ENCODE data around the gene POLR1B.
"Not testable (repeated sequence)": the region's sequence is repeated elsewhere in the genome, so short reads cannot be mapped to it uniquely, and the experiment has no call there.

Gene POLR1B

GRCh38 chr2:112597537-112598322, 55.5 kb downstream of the POLR1B start:
- in situ Hi-C loops (cut with MboI; ENCODE audit: low sequenced_read_pairs) = no loop called here

- in situ Hi-C loops (cut with MboI; ENCODE audit: low sequenced_read_pairs) = no loop called here
These were observed 58.4 kb downstream of the POLR1B start for GRCh38 chr2:112600634-112601033.

- in situ Hi-C loops (cut with MboI; ENCODE audit: low sequenced_read_pairs) = no loop called here
These were observed 59.5 kb downstream of the POLR1B start for GRCh38 chr2:112601754-112602153.

- in situ Hi-C loops (cut with MboI; ENCODE audit: low sequenced_read_pairs) = no loop called here
These were observed 60.7 kb downstream of the POLR1B start for GRCh38 chr2:112602917-112603316.

- in situ Hi-C loops (cut with MboI; ENCODE audit: low sequenced_read_pairs) = no loop called here
These were observed 61.5 kb downstream of the POLR1B start for GRCh38 chr2:112603731-112604130.

GRCh38 chr2:112604952-112605351, 62.7 kb downstream of the POLR1B start:
- in situ Hi-C loops (cut with MboI; ENCODE audit: low sequenced_read_pairs) = no loop called here

GRCh38 chr2:112605926-112606325, 63.7 kb downstream of the POLR1B start:
- in situ Hi-C loops (cut with MboI; ENCODE audit: low sequenced_read_pairs) = no loop called here

- in situ Hi-C loops (cut with MboI; ENCODE audit: low sequenced_read_pairs) = no loop called here
These were observed 64.3 kb downstream of the POLR1B start for GRCh38 chr2:112606547-112606946.

- in situ Hi-C loops (cut with MboI; ENCODE audit: low sequenced_read_pairs) = no loop called here
These were observed 65.6 kb downstream of the POLR1B start for GRCh38 chr2:112607680-112608438.

- in situ Hi-C loops (cut with MboI; ENCODE audit: low sequenced_read_pairs) = not testable (repeated sequence)
These were observed 67.1 kb downstream of the POLR1B start for GRCh38 chr2:112609320-112609719.

- in situ Hi-C loops (cut with MboI; ENCODE audit: low sequenced_read_pairs) = not testable (repeated sequence)
These were observed 70.0 kb downstream of the POLR1B start for GRCh38 chr2:112612283-112612682.

GRCh38 chr2:112614201-112614840, 72.1 kb downstream of the POLR1B start:
- in situ Hi-C loops (cut with MboI; ENCODE audit: low sequenced_read_pairs) = no loop called here

- in situ Hi-C loops (cut with MboI; ENCODE audit: low sequenced_read_pairs) = no loop called here
These were observed 72.8 kb downstream of the POLR1B start for GRCh38 chr2:112615051-112615450.

- in situ Hi-C loops (cut with MboI; ENCODE audit: low sequenced_read_pairs) = not testable (repeated sequence)
These were observed 73.5 kb downstream of the POLR1B start for GRCh38 chr2:112615798-112616197.

GRCh38 chr2:112618383-112618782, 76.1 kb downstream of the POLR1B start:
- in situ Hi-C loops (cut with MboI; ENCODE audit: low sequenced_read_pairs) = no loop called here

GRCh38 chr2:112621790-112622527, 79.7 kb downstream of the POLR1B start:
- in situ Hi-C loops (cut with MboI; ENCODE audit: low sequenced_read_pairs) = no loop called here

- in situ Hi-C loops (cut with MboI; ENCODE audit: low sequenced_read_pairs) = no loop called here
These were observed 80.2 kb downstream of the POLR1B start for GRCh38 chr2:112622528-112622849.

- in situ Hi-C loops (cut with MboI; ENCODE audit: low sequenced_read_pairs) = no loop called here
These were observed 81.9 kb downstream of the POLR1B start for GRCh38 chr2:112623913-112624777.

- in situ Hi-C loops (cut with MboI; ENCODE audit: low sequenced_read_pairs) = no loop called here
These were observed 83.3 kb downstream of the POLR1B start for GRCh38 chr2:112625474-112626114.

- in situ Hi-C loops (cut with MboI; ENCODE audit: low sequenced_read_pairs) = no loop called here
These were observed 84.4 kb downstream of the POLR1B start for GRCh38 chr2:112626604-112627059.
